IMR-90 (cell line): Measurements from ENCODE around the gene CLCN4.

Experiments used
- BHLHE40 ChIP-seq: fragments of 150-350 bp; IDR thresholded peaks from 2 replicates; pipeline ENCODE4 v1.6.1; 2016; ENCODE audit warnings: mild to moderate bottlenecking, low read depth, low read length
- CHD1 ChIP-seq: IDR thresholded peaks from 2 replicates; pipeline ENCODE4 v1.6.1; 2012; ENCODE audit warnings: low read depth, low read length, improper control_type of control experiment
- MAZ ChIP-seq: IDR thresholded peaks from 2 replicates; pipeline ENCODE4 v1.6.1; 2012; ENCODE audit warnings: low read depth, mild to moderate bottlenecking, low read length, improper control_type of control experiment, moderate library complexity, borderline replicate concordance
- MXI1 ChIP-seq: IDR thresholded peaks from 2 replicates; pipeline ENCODE4 v1.6.1; 2012; ENCODE audit warnings: low read depth, mild to moderate bottlenecking, low read length, moderate library complexity, borderline replicate concordance
- NFE2L2 ChIP-seq: fragments of 150-350 bp; IDR thresholded peaks from 2 replicates; pipeline ENCODE4 v1.6.1; 2016; ENCODE audit warnings: low read depth, mild to moderate bottlenecking, low read length
- POLR2A ChIP-seq: IDR thresholded peaks from 2 replicates; pipeline ENCODE4 v1.6.1; 2012; ENCODE audit warnings: mild to moderate bottlenecking, low read depth, low read length
- RCOR1 ChIP-seq: IDR thresholded peaks from 2 replicates; pipeline ENCODE4 v1.6.1; 2012; ENCODE audit warnings: mild to moderate bottlenecking, low read length, improper control_type of control experiment; ENCODE audit not compliant: insufficient replicate concordance
- RFX5 ChIP-seq: IDR thresholded peaks from 2 replicates; pipeline ENCODE4 v1.8.0; 2012; ENCODE audit warnings: low read depth, mild to moderate bottlenecking, low read length, moderate library complexity
- SMC3 ChIP-seq: fragments of 150-350 bp; IDR thresholded peaks from 2 replicates; pipeline ENCODE4 v1.6.1; 2016; ENCODE audit warnings: low read depth, mild to moderate bottlenecking, antibody characterized with exemption, low read length, moderate library complexity
- TF ChIP-seq, protein P1 (sequence below): conservative IDR thresholded peaks from 2 replicates; pipeline ENCODE4 v1.5.1; 2012; ENCODE audit warnings: mild to moderate bottlenecking, low read depth, low read length, improper control_type of control experiment
- TF ChIP-seq, protein P2 (sequence below): fragments of 150-350 bp; IDR thresholded peaks from 2 replicates; pipeline ENCODE4 v1.6.1; 2017; ENCODE audit warnings: mild to moderate bottlenecking, antibody characterized with exemption, low read length, low read depth

GRCh38 chrX:10208953-10209352 lies 52.2 kb downstream of the CLCN4 start:
- TF ChIP-seq, protein P1, sequence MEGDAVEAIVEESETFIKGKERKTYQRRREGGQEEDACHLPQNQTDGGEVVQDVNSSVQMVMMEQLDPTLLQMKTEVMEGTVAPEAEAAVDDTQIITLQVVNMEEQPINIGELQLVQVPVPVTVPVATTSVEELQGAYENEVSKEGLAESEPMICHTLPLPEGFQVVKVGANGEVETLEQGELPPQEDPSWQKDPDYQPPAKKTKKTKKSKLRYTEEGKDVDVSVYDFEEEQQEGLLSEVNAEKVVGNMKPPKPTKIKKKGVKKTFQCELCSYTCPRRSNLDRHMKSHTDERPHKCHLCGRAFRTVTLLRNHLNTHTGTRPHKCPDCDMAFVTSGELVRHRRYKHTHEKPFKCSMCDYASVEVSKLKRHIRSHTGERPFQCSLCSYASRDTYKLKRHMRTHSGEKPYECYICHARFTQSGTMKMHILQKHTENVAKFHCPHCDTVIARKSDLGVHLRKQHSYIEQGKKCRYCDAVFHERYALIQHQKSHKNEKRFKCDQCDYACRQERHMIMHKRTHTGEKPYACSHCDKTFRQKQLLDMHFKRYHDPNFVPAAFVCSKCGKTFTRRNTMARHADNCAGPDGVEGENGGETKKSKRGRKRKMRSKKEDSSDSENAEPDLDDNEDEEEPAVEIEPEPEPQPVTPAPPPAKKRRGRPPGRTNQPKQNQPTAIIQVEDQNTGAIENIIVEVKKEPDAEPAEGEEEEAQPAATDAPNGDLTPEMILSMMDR, result no peak
- TF ChIP-seq POLR2A (no peak), NFE2L2 (no peak), MXI1 (no peak), RCOR1 (no peak), MAZ (no peak), CHD1 (no peak), RFX5 (no peak), BHLHE40 (no peak), SMC3 (no peak)
- TF ChIP-seq, protein P2, sequence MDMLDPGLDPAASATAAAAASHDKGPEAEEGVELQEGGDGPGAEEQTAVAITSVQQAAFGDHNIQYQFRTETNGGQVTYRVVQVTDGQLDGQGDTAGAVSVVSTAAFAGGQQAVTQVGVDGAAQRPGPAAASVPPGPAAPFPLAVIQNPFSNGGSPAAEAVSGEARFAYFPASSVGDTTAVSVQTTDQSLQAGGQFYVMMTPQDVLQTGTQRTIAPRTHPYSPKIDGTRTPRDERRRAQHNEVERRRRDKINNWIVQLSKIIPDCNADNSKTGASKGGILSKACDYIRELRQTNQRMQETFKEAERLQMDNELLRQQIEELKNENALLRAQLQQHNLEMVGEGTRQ, result no peak
